ENCODE data around the gene PRR18.
A peak's percentile ranks its signal among the peaks of the same experiment; 100 is the strongest.
"Not testable (repeated sequence)": the region's sequence is repeated elsewhere in the genome, so short reads cannot be mapped to it uniquely, and the experiment has no call there.

PRR18 gene

GRCh38 chr6:166308033-166308768 lies at the start of gene PRR18:
Gene PRR18, minus strand, starts transcription at chr6:166308392. Its CDS starts 250 bp downstream, at chr6:166308142.
- DNase-seq, result no peak

GRCh38 chr6:166355552-166355951 lies 47.4 kb upstream of the PRR18 start:
- DNase-seq, result no peak

- DNase-seq, result no peak
These were observed 46.8 kb upstream of the PRR18 start for GRCh38 chr6:166354965-166355364.

GRCh38 chr6:166354143-166354542 lies 46.0 kb upstream of the PRR18 start:
- DNase-seq, result no peak

- DNase-seq, result no peak
These were observed 45.3 kb upstream of the PRR18 start for GRCh38 chr6:166353507-166353906.

GRCh38 chr6:166352923-166353322 lies 44.7 kb upstream of the PRR18 start:
- DNase-seq, result no peak

- DNase-seq, result no peak
These were observed 43.6 kb upstream of the PRR18 start for GRCh38 chr6:166351715-166352285.

GRCh38 chr6:166348305-166348949 lies 40.2 kb upstream of the PRR18 start:
- no peak for DNase-seq

GRCh38 chr6:166346965-166347364 lies 38.8 kb upstream of the PRR18 start:
- no peak for DNase-seq

GRCh38 chr6:166346449-166346848 lies 38.3 kb upstream of the PRR18 start:
- no peak for DNase-seq

GRCh38 chr6:166345672-166346071 lies 37.5 kb upstream of the PRR18 start:
- DNase-seq, result not testable (repeated sequence)

- DNase-seq, result not testable (repeated sequence)
These were observed 36.7 kb upstream of the PRR18 start for GRCh38 chr6:166344921-166345320.

GRCh38 chr6:166344240-166344639 lies 36.0 kb upstream of the PRR18 start:
- DNase-seq, result peak; percentile 40

- DNase-seq, result no peak
These were observed 34.9 kb upstream of the PRR18 start for GRCh38 chr6:166343150-166343487.

- DNase-seq, result peak; percentile 81
These were observed 34.4 kb upstream of the PRR18 start, which contains the start of gene SFT2D1 for GRCh38 chr6:166342349-166343149. Gene SFT2D1, minus strand, starts transcription at chr6:166342545. Its CDS starts 64 bp downstream, at chr6:166342481.

GRCh38 chr6:166341977-166342348 lies 33.8 kb upstream of the PRR18 start:
- no peak for DNase-seq

- no peak for DNase-seq
These were observed 33.3 kb upstream of the PRR18 start for GRCh38 chr6:166341464-166341863.

- no peak for DNase-seq
These were observed 30.7 kb upstream of the PRR18 start for GRCh38 chr6:166338854-166339253.

- no peak for DNase-seq
These were observed 28.7 kb upstream of the PRR18 start for GRCh38 chr6:166336847-166337246.

- no peak for DNase-seq
These were observed 27.4 kb upstream of the PRR18 start for GRCh38 chr6:166335378-166336302.

- DNase-seq, result no peak
These were observed 26.7 kb upstream of the PRR18 start for GRCh38 chr6:166334878-166335277.

Data from fibroblast of skin of right biceps (primary cell).